Activated gamma-delta T cell treated with anti-CD3 and anti-CD28 coated beads, Interleukin-2, amount 50 U/mL, for 16 hours (primary cell): ENCODE measurements around the gene DDX50.
"Not testable (repeated sequence)": the region's sequence is repeated elsewhere in the genome, so short reads cannot be mapped to it uniquely, and the experiment has no call there.

Source experiments
- DNase-seq: peaks from one replicate; pipeline ENCODE4 v3.0.0-alpha.2; 2020; ENCODE audit warnings: low read depth

Gene DDX50

DNA sequence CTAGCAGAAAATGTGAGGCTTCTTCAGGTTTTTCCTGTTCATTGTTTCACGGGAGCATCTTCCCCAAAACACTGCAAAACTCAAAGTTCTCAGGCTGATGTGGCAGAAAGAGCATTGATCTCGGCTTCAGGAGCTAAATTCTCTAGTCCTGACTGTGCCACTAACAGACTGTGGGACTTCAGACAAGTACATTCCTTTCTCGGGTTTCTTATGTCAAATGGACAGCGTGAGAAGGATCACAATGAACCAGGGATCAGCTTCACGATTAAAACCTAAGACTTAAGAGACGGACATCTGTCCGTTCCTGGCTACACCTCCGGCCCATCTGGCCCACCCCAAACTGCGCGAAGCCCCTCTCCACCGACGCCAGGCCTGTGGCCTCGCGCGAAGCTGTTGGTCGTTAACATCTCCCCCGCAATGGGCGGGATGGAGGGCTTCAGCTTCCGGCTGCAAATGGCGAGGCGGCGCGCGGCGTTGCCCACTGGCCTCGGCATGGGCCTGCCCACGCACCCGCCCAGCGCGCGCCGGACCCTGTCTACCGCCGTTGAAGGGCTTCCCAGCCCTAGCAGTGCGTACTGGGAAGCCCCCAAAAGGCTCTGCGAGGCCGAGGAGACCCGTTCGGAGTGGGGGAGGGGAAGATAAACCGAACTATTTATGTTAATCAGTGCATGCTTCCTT lies 549 bp upstream of the DDX50 start:
- no peak for DNase-seq

DNA sequence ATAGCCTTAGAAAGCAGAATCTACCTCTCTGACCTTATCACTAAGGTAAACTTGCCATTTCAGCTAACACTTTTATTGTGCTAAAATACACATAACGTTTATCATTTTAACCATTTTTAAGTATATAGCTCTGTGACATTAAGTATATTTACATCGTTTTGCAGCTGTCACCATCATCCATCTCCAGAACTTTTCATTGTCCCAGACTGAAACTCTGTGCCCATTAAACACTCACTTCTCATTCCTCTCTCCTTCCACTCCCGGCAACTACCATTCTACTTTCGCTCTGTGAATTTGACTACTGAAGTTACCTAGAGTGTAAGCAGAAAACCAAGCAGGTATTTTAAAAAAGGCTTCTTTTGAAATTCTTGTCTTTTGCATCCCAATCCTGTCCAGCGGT lies 1.3 kb downstream of the DDX50 start:
- DNase-seq: no peak

DNA sequence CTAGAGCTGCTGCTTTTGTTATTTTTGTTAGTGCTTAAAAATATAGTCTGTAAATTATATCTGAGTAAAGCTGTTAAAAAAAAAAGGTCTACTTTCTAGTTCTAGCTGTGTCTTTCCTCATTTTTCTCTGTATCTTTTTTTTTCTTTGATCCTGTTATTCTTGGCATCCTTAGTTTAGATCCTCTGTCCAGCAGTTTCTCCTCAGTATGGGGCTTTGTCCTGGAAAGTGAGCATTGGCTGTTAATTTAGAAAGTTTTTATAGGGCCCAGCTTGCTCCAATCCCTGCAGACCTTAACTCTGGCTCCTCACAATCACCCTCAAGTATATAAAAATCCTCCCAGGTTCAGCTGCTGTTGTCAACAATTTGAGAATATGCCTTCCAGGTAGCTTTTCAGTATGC lies 23.5 kb downstream of the DDX50 start:
- DNase-seq: no peak

DNA sequence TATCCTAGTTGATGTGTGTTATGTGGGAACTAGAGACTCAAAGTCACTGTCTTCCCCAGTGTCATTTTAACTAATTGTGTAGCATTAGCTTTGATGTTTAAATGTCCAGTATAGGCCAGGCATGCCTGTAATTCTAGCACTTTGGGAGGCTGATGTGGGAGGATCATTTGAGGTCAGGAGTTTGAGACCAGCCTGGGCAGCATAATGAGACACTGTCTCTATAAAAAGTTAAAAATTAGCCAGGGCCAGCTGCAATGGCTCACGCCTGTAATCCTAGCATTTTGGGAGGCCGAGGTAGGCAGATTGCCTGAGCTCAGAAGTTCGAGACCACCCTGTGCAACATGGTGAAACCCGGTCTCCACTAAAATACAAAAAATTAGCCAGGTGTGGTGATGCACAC lies 24.4 kb downstream of the DDX50 start:
- DNase-seq: no peak

DNA sequence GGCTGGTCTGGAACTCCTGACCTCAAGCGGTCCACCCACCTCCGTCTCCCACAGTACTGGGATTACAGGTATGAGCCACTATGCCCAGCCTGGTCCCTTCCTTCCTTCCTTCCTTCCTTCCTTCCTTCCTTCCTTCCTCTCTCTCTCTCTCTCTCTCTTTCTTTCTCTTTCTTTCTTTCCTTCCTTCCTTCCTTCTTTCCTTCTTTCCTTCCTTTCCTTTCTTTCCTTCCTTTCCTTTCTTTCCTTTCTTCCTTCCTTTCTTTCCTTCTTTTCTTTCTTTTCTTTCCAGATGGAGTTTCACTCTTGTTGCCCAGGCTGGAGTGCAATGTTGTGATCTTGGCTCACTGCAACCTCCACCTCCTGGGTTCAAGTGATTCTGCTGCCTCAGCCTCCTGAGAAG lies 28.0 kb downstream of the DDX50 start:
- not testable (repeated sequence) for DNase-seq

DNA sequence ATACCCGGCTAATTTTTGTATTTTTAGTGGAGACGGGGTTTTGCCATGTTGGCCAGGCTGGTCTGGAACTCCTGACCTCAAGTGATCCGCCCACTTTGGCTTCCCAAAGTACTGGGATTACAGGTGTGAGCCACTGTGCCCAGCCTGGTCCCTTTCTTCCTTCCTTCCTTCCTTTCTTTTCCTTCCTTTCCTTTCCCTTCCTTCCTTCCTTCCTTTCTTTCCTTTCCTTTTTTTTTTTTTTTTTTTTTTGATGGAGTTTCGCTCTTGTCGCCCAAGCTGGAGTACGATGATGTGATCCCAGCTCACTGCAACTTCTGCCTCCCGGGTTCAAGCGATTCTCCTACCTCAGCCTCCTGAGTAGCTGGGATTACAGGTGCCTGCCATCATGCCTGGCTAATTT lies 28.8 kb downstream of the DDX50 start:
- not testable (repeated sequence) for DNase-seq

DNA sequence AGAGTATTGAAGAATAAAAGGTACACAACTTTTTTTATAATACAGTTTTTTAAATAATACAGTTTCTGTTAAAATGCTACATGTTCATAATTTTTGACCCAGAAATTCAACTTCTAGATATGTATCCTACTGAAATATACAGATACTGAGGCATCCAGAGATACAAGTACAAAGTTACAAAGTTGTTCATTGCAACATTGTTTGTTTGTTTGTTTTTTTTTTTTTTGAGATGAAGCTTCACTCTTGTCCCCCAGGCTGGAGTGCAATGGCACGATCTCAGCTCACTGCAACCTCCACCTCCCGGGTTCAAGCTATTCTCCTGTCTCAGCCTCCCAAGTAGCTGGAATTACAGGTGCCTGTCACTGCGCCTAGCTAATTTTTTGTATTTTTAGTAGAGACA lies 31.7 kb downstream of the DDX50 start:
- DNase-seq: not testable (repeated sequence)

DNA sequence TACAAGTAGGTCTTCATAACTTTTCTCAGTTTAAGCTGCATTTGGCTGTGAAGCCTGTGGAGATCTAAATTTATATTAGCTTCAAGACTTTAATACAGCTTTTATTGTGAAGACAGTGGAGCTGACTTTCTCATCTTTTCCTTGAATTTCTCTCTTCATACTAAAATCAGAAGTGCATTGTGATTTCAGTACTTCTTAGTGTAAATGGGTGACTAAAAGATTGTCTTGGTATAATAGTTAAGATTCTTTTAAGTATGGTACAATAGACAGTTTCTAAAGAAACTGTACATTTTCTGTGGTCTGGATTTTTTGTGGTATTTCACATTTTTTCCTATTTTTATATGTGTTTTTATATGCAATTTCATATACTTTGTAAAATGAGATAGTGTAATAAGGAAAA lies 33.9 kb downstream of the DDX50 start:
- DNase-seq: no peak

DNA sequence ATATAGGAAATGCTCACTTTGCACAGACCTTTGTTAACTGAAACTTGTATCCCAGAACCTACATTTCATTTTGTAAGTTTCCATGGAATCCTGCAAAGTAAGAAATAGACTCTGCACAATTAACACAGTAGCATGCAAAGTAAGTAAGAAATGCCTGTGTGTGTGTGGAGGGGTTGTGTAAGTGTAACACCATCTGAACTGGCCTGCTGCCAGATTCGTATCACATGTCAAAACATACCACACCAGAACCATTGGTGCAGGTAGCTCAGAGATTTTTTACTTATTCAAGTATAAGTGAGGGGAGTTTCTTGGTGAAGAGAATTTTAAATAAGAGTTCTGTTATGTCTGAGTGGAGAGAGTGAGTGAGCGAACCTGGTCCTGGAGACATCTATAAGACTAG lies 37.0 kb downstream of the DDX50 start:
- DNase-seq: no peak

DNA sequence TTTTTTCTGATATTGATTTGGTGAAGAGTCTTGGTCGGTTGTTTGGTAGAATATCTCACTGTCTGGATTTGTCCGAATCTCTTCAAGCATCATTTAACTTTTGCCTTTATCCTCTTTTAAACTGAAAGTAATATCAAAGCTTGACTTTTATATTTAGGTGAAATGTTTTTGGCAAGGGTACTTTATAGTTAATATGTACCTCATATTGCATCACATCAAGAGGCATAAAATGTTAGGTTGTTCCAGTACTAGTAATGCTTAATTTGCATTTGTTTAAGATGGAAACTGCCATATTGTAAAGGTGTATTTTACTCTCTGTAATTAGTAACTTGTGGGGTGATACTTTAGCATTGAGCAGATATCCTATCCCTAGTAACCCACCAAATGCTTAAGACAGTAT lies 37.8 kb downstream of the DDX50 start:
- no peak for DNase-seq

DNA sequence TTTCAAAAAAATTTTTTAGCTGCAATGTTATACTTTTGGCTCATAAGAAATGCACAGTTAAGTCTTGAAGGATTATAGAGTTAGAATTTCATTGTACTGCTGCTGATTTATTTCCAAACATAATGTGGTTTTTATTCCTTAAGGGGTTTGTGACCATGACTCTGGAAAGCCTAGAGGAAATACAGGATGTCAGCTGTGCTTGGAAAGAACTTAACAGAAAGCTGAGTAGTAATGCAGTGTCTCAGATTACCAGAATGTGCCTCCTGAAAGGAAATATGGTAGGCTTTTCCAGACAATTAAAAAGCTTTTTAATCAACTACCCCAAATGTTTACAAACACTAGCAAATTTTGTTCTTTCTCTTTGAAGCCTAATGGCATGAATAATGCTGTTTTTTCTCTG lies 39.8 kb downstream of the DDX50 start:
- DNase-seq: not testable (repeated sequence)

DNA sequence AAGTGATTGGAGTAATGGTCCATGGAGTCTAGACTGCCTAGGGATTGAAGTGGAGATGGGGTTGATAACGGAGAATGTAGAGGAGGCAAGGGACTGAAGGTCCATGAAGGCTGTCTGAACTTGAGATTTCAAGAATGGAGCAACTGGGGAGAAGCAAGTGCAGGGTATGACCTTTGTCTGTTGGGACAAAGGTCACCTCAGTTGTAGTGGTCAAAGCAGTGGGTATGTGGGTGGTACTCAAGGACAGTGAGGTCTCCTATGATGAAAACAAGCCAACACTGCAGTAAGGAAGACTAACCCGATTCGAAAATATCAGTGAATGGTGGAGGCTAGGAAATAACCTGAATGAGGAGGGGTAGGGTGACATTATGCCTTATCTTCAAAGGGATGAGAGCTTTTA lies 49.5 kb downstream of the DDX50 start:
- no peak for DNase-seq

DNA sequence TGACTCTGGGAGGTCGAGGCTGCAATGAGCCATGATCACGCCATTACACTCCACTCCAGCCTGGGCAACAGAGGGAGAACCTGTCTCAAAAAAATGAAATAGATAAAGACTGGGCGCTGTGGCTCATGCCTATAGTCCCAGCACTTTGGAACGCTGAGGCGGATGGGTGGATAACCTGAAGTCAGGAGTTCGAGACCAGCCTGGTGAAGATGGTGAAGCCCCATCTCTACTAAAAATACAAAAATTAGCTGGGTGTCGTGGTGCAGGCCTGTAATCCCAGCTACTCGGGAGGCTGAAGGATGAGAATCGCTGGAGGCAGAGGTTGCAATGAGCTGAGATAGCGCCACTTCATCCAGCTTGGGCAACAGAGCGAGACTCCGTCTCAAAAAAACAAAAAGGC lies 53.8 kb downstream of the DDX50 start:
- DNase-seq: no peak

DNA sequence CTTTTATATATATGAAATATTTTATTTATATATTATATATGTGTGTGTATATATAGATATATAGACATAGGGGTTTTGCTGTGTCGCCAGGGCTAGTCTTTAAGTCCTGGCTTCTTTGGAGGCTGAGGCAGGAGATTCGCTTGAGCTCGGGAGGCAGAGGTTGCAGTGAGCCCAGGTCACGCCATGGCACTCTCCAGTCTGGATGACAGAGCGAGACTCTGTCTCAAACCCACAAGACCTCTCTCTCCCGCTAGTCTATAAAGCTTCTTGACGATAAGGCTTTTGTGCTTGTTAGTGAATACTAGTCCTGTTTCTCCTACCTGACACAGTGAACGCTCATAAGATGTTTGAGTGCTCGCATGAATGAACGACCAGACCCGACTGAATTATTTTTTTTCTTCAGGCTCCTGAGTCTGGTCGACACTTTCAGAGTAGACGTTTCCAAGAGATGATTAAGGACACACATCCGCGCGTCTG lies 54.3 kb downstream of the DDX50 start:
- DNase-seq: no peak

DNA sequence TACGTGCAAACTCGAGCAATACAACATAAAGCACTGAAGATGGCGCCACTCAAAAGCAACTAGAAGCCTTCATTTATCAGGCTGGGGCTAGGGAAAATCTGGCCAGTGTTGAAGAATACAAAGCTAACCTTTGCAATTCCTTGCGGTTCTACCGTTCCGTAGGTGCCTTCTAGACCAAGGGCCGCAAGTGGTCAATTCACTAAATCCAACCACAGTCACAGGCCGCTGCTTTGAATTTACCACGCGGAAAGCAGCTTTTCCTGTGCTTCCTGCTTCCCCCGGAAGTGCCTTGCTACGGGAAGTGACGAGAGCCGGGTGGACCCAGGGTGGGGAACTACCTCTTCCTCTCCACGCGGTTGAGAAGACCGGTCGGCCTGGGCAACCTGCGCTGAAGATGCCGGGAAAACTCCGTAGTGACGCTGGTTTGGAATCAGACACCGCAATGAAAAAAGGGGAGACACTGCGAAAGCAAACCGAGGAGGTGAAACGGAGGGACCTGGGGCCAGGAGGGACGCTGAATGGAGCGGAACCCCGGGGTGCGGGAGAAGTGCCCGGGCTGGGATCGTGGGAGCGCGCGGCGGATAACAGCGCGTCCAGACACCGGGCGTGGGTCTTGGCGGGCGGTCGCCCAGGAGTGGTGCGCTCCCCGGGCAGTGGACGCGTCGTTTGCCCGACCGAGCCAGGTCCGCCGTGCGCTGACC lies 54.9 kb downstream of the DDX50 start, which contains the start of gene DDX21:
DDX21 (plus strand) TSS at position 339 of the 701 bp plus-strand sequence; CDS start at position 395, 56 bp downstream.
- peak; percentile 85 for DNase-seq

DNA sequence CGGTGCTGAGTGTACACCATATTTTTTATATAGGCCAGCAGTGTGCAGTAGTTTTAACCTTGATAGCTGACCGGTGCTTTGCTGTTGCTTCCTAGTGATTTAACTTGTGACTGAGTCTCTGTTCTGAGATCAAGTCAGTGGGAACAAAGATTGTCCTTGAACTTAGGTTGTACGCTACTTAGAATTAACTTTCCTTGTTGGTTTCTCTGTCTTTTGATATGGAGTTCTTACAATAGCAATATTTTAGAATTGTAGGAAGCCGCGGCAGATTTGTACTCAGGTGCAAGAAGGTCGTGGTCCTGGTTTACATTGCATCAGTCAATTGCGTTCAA lies 56.1 kb downstream of the DDX50 start:
- no peak for DNase-seq

DNA sequence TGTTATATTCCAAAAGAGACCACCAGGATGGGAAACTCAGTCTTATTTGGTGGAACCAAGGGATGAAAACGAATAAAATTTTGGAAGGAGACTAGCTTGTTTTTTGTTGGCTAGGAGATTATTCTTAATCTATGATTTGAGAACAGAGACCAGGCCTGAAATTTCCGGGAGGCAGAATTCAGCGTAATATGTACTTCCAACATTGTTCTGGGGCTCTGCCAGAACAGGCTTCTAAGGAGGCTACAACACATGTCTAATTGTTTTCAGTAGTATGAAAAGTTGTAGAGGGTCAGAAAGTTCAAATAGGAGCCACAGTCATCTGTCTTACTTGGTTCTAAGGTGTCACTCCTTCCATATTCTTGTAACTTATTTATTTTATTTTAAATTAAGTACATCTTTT lies 56.5 kb downstream of the DDX50 start:
- no peak for DNase-seq

DNA sequence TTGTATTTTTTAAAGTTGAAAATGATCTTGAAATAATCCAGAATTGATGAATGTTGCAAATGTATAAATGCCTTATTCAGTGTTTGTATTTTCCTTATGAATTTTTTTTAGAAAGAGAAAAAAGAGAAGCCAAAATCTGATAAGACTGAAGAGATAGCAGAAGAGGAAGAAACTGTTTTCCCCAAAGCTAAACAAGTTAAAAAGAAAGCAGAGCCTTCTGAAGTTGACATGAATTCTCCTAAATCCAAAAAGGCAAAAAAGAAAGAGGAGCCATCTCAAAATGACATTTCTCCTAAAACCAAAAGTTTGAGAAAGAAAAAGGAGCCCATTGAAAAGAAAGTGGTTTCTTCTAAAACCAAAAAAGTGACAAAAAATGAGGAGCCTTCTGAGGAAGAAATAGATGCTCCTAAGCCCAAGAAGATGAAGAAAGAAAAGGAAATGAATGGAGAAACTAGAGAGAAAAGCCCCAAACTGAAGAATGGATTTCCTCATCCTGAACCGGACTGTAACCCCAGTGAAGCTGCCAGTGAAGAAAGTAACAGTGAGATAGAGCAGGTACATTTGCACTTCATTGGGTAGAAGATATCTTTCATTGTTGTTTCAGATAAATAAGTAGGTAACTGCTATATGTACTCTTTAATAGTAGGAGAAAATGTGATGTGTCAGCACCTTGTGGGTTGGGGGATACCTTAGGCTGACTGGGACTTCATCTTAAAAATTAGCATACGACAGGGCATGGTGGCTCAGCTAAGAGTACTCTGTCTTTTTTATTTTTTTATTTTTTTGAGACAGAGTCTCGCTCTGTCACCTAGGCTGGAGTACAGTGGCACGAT lies 58.8 kb downstream of the DDX50 start:
- no peak for DNase-seq

DNA sequence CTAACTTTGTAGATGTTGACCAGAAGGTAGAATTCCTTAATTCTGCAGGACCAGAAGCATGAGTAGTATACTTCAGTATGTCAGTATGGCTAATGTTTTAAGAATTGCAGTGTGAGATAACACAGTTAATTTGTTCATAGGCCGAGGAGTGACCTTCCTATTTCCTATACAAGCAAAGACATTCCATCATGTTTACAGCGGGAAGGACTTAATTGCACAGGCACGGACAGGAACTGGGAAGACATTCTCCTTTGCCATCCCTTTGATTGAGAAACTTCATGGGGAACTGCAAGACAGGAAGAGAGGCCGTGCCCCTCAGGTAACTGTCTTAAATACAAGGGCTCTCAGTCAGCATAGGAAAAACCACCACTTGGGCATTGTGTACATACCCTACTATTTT lies 62.0 kb downstream of the DDX50 start:
- DNase-seq: no peak

DNA sequence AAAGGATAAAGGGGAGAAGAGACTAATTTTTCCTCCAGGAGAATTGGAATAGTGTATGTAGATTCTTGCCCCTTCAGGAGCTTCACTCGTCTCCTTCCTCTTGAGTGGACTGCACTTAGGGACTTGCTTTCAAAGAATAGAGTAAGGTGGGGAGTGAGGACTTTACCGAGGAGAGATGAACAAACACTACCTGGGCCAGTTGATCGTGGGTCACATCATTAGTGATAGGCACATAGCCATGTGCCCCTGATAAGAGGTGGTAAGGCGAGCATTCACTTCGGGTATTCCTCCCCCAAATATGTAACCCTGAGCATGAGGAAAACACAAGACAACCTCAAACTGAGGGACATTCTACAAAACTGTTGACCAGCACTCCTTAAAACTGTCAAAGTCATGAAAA lies 72.9 kb downstream of the DDX50 start:
- DNase-seq: no peak

DNA sequence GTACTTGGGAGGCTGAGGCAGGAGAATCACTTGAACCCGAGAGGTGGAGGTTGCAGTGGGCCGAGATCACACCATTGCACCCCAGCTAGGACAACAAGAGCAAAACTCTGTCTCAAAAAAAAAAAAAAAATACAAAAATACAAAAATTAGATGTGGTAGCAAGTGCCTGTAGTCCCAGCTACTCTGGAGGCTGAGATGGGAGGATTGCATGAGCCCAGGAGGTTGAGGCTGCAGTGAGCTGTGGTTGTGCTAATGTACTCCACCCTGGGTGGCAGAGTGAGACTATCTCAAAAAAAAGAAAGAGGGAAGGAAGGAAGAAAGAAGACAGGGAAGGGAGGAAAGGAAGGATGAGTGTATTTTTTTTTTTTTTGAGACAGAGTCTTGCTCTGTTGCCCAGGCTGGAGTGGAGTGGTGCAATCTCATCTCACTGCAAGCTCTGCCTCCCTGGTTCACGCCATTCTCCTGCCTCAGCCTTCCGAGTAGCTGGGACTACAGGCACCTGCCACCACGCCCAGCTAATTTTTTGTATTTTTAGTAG lies 74.9 kb downstream of the DDX50 start:
- not testable (repeated sequence) for DNase-seq

DNA sequence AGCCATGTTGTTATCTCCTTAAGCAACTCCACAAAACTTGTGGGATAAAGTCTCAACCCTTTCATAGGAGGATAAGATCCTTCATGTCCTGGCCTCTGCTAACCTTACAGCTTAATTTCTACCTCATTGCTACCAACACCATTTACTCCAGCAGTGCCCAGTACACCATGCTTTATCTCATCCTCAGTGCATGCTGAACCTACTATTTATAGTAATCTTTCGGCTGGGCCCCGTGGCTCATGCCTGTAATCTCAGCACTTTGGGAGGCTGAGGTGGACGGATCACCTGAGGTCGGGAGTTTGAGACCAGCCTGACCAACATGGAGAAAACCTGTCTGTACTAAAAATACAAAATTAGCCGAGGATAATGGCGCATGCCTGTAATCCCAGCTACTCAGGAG lies 78.6 kb downstream of the DDX50 start:
- DNase-seq: not testable (repeated sequence)

DNA sequence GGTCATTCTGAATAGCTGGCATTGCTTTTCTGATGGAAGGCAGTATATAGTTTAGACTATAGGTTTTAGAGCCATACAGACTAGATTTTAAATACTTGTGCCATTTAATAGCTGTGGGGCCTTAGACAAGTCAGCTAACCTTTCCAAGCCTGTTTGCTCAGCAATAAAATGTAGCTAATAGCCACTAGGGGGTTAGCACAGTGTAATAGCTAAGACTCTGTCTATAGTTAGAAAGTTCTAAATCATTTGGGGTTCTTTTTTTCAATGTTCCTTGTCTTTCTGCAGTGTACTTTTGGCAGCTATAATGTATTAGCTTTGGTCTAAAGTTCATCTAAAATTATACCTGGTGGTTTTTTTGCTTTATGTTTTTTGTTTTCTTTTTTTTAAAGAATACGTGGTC lies 80.0 kb downstream of the DDX50 start:
- no peak for DNase-seq
